Measurements from ENCODE around the gene LRRC23. TPM values are rescaled to one million over a fixed set of nuclear protein-coding genes. Genes with fewer than 3 reads are reported as not detected.

The LRRC23 gene
- total RNA-seq (2014; rRNA removed; shearing (Covaris generic)), result 12.7 and 15.2 TPM in 2 replicates

GRCh38 chr12:6904280-6905276 lies at the start of gene LRRC23:
Gene LRRC23 (plus strand): TSS chr12:6904822. CDS start chr12:6905634, 812 bp downstream.

GRCh38 chr12:6867413-6868210 lies 37.0 kb upstream of the LRRC23 start, which contains the start of gene TPI1:
Gene TPI1 (plus strand): TSS chr12:6867531. CDS start chr12:6867567, 36 bp downstream.

GRCh38 chr12:6873094-6874014 lies 31.3 kb upstream of the LRRC23 start, which contains the start of gene SPSB2:
Gene SPSB2 (minus strand): TSS chr12:6873303. CDS start chr12:6872901, 402 bp downstream.

GRCh38 chr12:6914246-6914946 lies 9.8 kb downstream of the LRRC23 start, which contains the start of gene ENO2:
Gene ENO2 (plus strand): TSS chr12:6914580. CDS start chr12:6915833, 1,253 bp downstream.

GRCh38 chr12:6927379-6928021 lies 22.9 kb downstream of the LRRC23 start, which contains the start of gene ATN1:
Gene ATN1 (plus strand): TSS chr12:6927959. CDS start chr12:6934002, 6,043 bp downstream.

GRCh38 chr12:6943722-6944380 lies 39.2 kb downstream of the LRRC23 start, which contains the start of the genes C12orf57 and RNU7-1:
Gene C12orf57 (plus strand): TSS chr12:6944022. CDS start chr12:6944122, 100 bp downstream.
Gene RNU7-1 (plus strand): TSS chr12:6943816.

GRCh38 chr12:6950811-6951540 lies 46.4 kb downstream of the LRRC23 start, which contains the start of gene PTPN6:
Gene PTPN6 (plus strand): TSS chr12:6951356. CDS start chr12:6951513, 157 bp downstream.

Small RNAs within 50 kb of the gene (small RNA-seq; reads per million reads assigned to genes)
- gene MIR141 (not detected), gene MIR200C (not detected), gene RNU7-1 (not detected)

Other genes starting within 250 kb of the LRRC23 start
- 41.6 and 45.4 TPM in 2 replicates for gene ING4, start 241.7 kb upstream of the LRRC23 start, total RNA-seq (2014; rRNA removed; shearing (Covaris generic))
- gene ZNF384, start 215.4 kb upstream of the LRRC23 start, total RNA-seq (2014; rRNA removed; shearing (Covaris generic)), result 32.5 and 32.7 TPM in 2 replicates
- 0.08 TPM in 1 of 2 replicates, not detected in the other for gene PIANP, start 204.0 kb upstream of the LRRC23 start, total RNA-seq (2014; rRNA removed; shearing (Covaris generic))
- 107 and 109 TPM in 2 replicates for gene COPS7A, start 180.8 kb upstream of the LRRC23 start, total RNA-seq (2014; rRNA removed; shearing (Covaris generic))
- 248 and 252 TPM in 2 replicates for gene MLF2, start 151.7 kb upstream of the LRRC23 start, total RNA-seq (2014; rRNA removed; shearing (Covaris generic))
- 130 and 133 TPM in 2 replicates for gene PTMS, start 138.5 kb upstream of the LRRC23 start, total RNA-seq (2014; rRNA removed; shearing (Covaris generic))
- 0.64 and 1.4 TPM in 2 replicates for gene LAG3, start 132.3 kb upstream of the LRRC23 start, total RNA-seq (2014; rRNA removed; shearing (Covaris generic))
- 0.04 TPM in 1 of 2 replicates, not detected in the other for gene CD4, start 115.3 kb upstream of the LRRC23 start, total RNA-seq (2014; rRNA removed; shearing (Covaris generic))
- 2.7 and 3.7 TPM in 2 replicates for gene GPR162, start 83.0 kb upstream of the LRRC23 start, total RNA-seq (2014; rRNA removed; shearing (Covaris generic))
- 24.4 and 25.4 TPM in 2 replicates for gene P3H3, start 76.4 kb upstream of the LRRC23 start, total RNA-seq (2014; rRNA removed; shearing (Covaris generic))
- 0.60 and 1.5 TPM in 2 replicates for gene GNB3, start 63.9 kb upstream of the LRRC23 start, total RNA-seq (2014; rRNA removed; shearing (Covaris generic))
- 59.8 and 88.8 TPM in 2 replicates for gene CDCA3, start 53.5 kb upstream of the LRRC23 start, total RNA-seq (2014; rRNA removed; shearing (Covaris generic))
- 104 and 105 TPM in 2 replicates for gene USP5, start 52.7 kb upstream of the LRRC23 start, total RNA-seq (2014; rRNA removed; shearing (Covaris generic))
- gene TPI1, start 37.3 kb upstream of the LRRC23 start, total RNA-seq (2014; rRNA removed; shearing (Covaris generic)), result 1,258 and 1,261 TPM in 2 replicates
- 16.9 and 18.4 TPM in 2 replicates for gene SPSB2, start 31.5 kb upstream of the LRRC23 start, total RNA-seq (2014; rRNA removed; shearing (Covaris generic))
- gene ENO2, start 9.8 kb downstream of the LRRC23 start, total RNA-seq (2014; rRNA removed; shearing (Covaris generic)), result 19.2 and 23.8 TPM in 2 replicates
- 29.4 and 29.8 TPM in 2 replicates for gene ATN1, start 23.1 kb downstream of the LRRC23 start, total RNA-seq (2014; rRNA removed; shearing (Covaris generic))
- not detected in 2 replicates for gene RNU7-1, start 39.0 kb downstream of the LRRC23 start, total RNA-seq (2014; rRNA removed; shearing (Covaris generic))
- gene C12orf57, start 39.2 kb downstream of the LRRC23 start, total RNA-seq (2014; rRNA removed; shearing (Covaris generic)), result 295 and 346 TPM in 2 replicates
- gene PTPN6, start 46.5 kb downstream of the LRRC23 start, total RNA-seq (2014; rRNA removed; shearing (Covaris generic)), result 0.88 and 2.8 TPM in 2 replicates
- gene PHB2, start 65.8 kb downstream of the LRRC23 start, total RNA-seq (2014; rRNA removed; shearing (Covaris generic)), result 604 and 712 TPM in 2 replicates
- 154 and 183 TPM in 2 replicates for gene EMG1, start 66.1 kb downstream of the LRRC23 start, total RNA-seq (2014; rRNA removed; shearing (Covaris generic))
- 21.9 and 22.5 TPM in 2 replicates for gene LPCAT3, start 113.7 kb downstream of the LRRC23 start, total RNA-seq (2014; rRNA removed; shearing (Covaris generic))
- gene C1S, start 155.9 kb downstream of the LRRC23 start, total RNA-seq (2014; rRNA removed; shearing (Covaris generic)), result 1.2 and 4.3 TPM in 2 replicates
- gene C1R, start 187.6 kb downstream of the LRRC23 start, total RNA-seq (2014; rRNA removed; shearing (Covaris generic)), result 4.4 and 5.3 TPM in 2 replicates
- 11.7 and 13.2 TPM in 2 replicates for gene C1RL, start 204.4 kb downstream of the LRRC23 start, total RNA-seq (2014; rRNA removed; shearing (Covaris generic))
- not detected in 2 replicates for gene RBP5, start 224.1 kb downstream of the LRRC23 start, total RNA-seq (2014; rRNA removed; shearing (Covaris generic))
- 8.5 and 10.1 TPM in 2 replicates for gene CLSTN3, start 225.5 kb downstream of the LRRC23 start, total RNA-seq (2014; rRNA removed; shearing (Covaris generic))